Measurements from ENCODE around the gene PDCD1. TPM values are rescaled to one million over a fixed set of nuclear protein-coding genes. Genes with fewer than 3 reads are reported as not detected.

PDCD1 gene
- total RNA-seq, 1 experiment from 2014 or later = 0.22 TPM

DNA sequence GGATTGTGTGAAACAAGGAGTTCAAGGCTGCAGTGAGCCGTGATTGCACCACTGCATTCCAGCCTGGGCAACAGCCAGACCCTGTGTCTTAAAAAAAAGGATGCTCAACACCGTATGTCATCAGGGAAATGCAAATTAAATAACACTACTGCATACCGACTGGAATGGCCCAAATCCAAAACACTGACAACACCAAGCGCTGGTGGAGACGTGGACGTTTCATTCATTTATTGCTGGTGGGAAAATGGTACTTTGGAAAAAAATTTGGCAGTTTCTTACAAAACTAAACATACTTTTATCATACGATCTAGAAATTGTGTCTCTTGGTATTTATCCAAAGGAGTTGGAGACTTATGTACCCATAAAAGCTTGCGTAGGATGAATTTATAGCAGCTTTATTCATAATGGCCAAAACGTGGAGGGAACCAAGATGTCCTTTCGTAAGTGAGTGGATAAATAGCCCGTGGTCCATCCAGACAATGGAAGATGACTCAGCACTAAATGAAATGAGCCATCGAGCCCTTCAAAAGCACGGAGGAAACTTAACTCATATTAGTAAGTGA is 25.5 kb downstream of the PDCD1 start:
- Histone ChIP-seq H3K79me2 (ENCODE audit: insufficient read depth, low read length) (no peaks in the 10 kb centered on the region), H3K27ac (ENCODE audit: low read depth, low read length) (no peak overlapping the region), H3K9ac (ENCODE audit: low read length) (no peak overlapping the region), H3K9me2 (ENCODE audit: insufficient read depth) (no peaks in the 10 kb centered on the region), H2AFZ (ENCODE audit: low read depth, low read length, poor library complexity, severe bottlenecking) (no peak overlapping the region), H3K9me3 (ENCODE audit: control insufficient read depth in 1 of 2, insufficient read depth in 1 of 2, low read depth in 1 of 2, low read length in 2 of 2) (no peaks in the 10 kb centered on the region), H3K27me3 (ENCODE audit: insufficient read depth, low read length) (no peaks in the 10 kb centered on the region), H3K4me3 (replicated peaks in 1 of 2; ENCODE audit: low read depth in 1 of 2, low read length in 2 of 2) (no peak overlapping the region), H3K4me2 (ENCODE audit: low read length) (no peak overlapping the region), H3K36me3 (ENCODE audit: control insufficient read depth in 1 of 2, insufficient read depth in 2 of 2, low read length in 2 of 2) (no peaks in the 10 kb centered on the region), H3K4me1 (ENCODE audit: control insufficient read depth in 1 of 2, insufficient read depth in 2 of 2, low read length in 2 of 2) (no peaks in the 10 kb centered on the region), H4K20me1 (ENCODE audit: insufficient read depth) (no peaks in the 10 kb centered on the region)
- RAD21 ChIA-PET (ENCODE audit: low non-redundant PET in 1 of 2, low total read pairs in 2 of 2, uncharacterized antibody in 2 of 2, unreplicated experiment in 2 of 2) = no interaction called here
- CTCF ChIA-PET = no interaction called here
- POLR2A ChIA-PET = no interaction called here
- BruUV-seq (replicated peaks) = no TSS peak
- intact Hi-C loops (cut with micrococcal nuclease) = no loop called here
- DNase-seq (ENCODE audit: low read depth, low spot score) (no peak), ATAC-seq (no peak)
- TF ChIP-seq TCF7L2 (IDR thresholded peaks at IDR 0.05; ENCODE audit: borderline replicate concordance, extremely low read depth, insufficient read depth, insufficient read length) = no peak
- no peak for TF ChIP-seq SP1 (IDR thresholded peaks at IDR 0.05; ENCODE audit: low read depth)
- no peak for TF ChIP-seq FOSL1 (IDR thresholded peaks at IDR 0.05; ENCODE audit: low read depth)
- no peak for TF ChIP-seq JUND (IDR thresholded peaks at IDR 0.05)
- no peak for TF ChIP-seq YY1 (IDR thresholded peaks at IDR 0.05; ENCODE audit: extremely low read depth, insufficient replicate concordance, low read depth, low read length)
- no peak for TF ChIP-seq CEBPB (IDR thresholded peaks at IDR 0.05; ENCODE audit: low read depth)
- no peak for TF ChIP-seq POLR2A (IDR thresholded peaks at IDR 0.05; ENCODE audit: borderline replicate concordance, extremely low read depth, insufficient read depth, insufficient read length)
- no peak for TF ChIP-seq ELF1 (IDR thresholded peaks at IDR 0.05; ENCODE audit: borderline replicate concordance, low read depth)
- no peak for TF ChIP-seq REST (IDR thresholded peaks at IDR 0.05; ENCODE audit: low read depth)
- TF ChIP-seq, protein P1, sequence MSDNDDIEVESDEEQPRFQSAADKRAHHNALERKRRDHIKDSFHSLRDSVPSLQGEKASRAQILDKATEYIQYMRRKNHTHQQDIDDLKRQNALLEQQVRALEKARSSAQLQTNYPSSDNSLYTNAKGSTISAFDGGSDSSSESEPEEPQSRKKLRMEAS (IDR thresholded peaks at IDR 0.05) = no peak
- TF ChIP-seq EGR1 (IDR thresholded peaks at IDR 0.05; ENCODE audit: low read depth) = no peak
- no peak for TF ChIP-seq SIN3A (IDR thresholded peaks at IDR 0.05; ENCODE audit: low read depth)
- no peak for TF ChIP-seq CBX3 (IDR thresholded peaks at IDR 0.05; ENCODE audit: low read depth)
- no peak for TF ChIP-seq ZNF274 (IDR thresholded peaks at IDR 0.05; ENCODE audit: low read depth, low read length)
- TF ChIP-seq, protein P2, sequence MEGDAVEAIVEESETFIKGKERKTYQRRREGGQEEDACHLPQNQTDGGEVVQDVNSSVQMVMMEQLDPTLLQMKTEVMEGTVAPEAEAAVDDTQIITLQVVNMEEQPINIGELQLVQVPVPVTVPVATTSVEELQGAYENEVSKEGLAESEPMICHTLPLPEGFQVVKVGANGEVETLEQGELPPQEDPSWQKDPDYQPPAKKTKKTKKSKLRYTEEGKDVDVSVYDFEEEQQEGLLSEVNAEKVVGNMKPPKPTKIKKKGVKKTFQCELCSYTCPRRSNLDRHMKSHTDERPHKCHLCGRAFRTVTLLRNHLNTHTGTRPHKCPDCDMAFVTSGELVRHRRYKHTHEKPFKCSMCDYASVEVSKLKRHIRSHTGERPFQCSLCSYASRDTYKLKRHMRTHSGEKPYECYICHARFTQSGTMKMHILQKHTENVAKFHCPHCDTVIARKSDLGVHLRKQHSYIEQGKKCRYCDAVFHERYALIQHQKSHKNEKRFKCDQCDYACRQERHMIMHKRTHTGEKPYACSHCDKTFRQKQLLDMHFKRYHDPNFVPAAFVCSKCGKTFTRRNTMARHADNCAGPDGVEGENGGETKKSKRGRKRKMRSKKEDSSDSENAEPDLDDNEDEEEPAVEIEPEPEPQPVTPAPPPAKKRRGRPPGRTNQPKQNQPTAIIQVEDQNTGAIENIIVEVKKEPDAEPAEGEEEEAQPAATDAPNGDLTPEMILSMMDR (IDR thresholded peaks at IDR 0.05 in 2 of 3, conservative IDR thresholded peaks at IDR 0.05 in 1 of 3; ENCODE audit: borderline replicate concordance in 1 of 3, insufficient read depth in 1 of 3, low read depth in 2 of 3, low read length in 2 of 3) = no peak
- TF ChIP-seq ZFX (IDR thresholded peaks at IDR 0.05) = no peak
- no peak for TF ChIP-seq POLR2AphosphoS5 (IDR thresholded peaks at IDR 0.05; ENCODE audit: low read depth, low read length)
- TF ChIP-seq ATF3 (IDR thresholded peaks at IDR 0.05) = no peak
- TF ChIP-seq ZBTB33 (IDR thresholded peaks at IDR 0.05; ENCODE audit: extremely low read depth, insufficient replicate concordance, low read length) = no peak
- TF ChIP-seq RAD21 (IDR thresholded peaks at IDR 0.05; ENCODE audit: low read depth) = no peak

Measured in HCT116 (cell line).